CD4-positive, alpha-beta T cell (primary cell): Measurements from ENCODE around the gene CLIP2. TPM values are rescaled to one million over a fixed set of nuclear protein-coding genes. Genes with fewer than 3 reads are reported as not detected.
"Not testable (repeated sequence)": the region's sequence is repeated elsewhere in the genome, so short reads cannot be mapped to it uniquely, and the experiment has no call there.

Source experiments
- ATAC-seq: fragments of 200-7000 bp; cut with Tn5 transposase; one replicate; pipeline ENCODE4 v1.10.0; 2022; ENCODE audit warnings: mild to moderate bottlenecking; ENCODE audit not compliant: poor library complexity
- CTCF ChIA-PET: fragments of 350-600 bp; sonication (Branson Sonifier 250); formaldehyde crosslinking; loops from one replicate; lab custom pipeline; 2021; ENCODE audit warnings: antibody characterized with exemption, inconsistent platforms; lab: Charles Lee
- POLR2A ChIA-PET: fragments of 350-600 bp; sonication (Branson Sonifier 250); formaldehyde crosslinking; loops from one replicate; lab custom pipeline; 2021; ENCODE audit warnings: antibody characterized with exemption, inconsistent platforms; lab: Charles Lee
- DNase-seq, 14 experiments: peaks; one replicate each; pipeline ENCODE4 v3.0.0-alpha.2; 2013 to 2020; ENCODE audit warnings: mixed read lengths in 2 of 14
- H3K27ac ChIP-seq, 2 donors: one replicate each; pipeline versions ENCODE4 v1.5.1 to v1.7.0; 2013; ENCODE audit warnings: low read length in 2 of 2, low read depth in 1 of 2, mild to moderate bottlenecking in 1 of 2
- H3K27me3 ChIP-seq, 2 experiments: 1 replicate in 1 of 2; 2 replicates in 1 of 2; pipeline versions ENCODE4 v1.6.1 to v1.7.0; 2013; ENCODE audit warnings: low read length in 2 of 2, control low read depth in 1 of 2, mild to moderate bottlenecking in 1 of 2, moderate library complexity in 1 of 2; ENCODE audit not compliant: insufficient read depth in 2 of 2, control insufficient read depth in 1 of 2
- H3K36me3 ChIP-seq: one replicate; pipeline ENCODE4 v1.6.1; 2013; ENCODE audit warnings: low read length, control low read depth; ENCODE audit not compliant: insufficient read depth
- H3K4me1 ChIP-seq: one replicate; pipeline ENCODE4 v1.6.1; 2013; ENCODE audit warnings: low read length, control low read depth; ENCODE audit not compliant: insufficient read depth
- H3K4me3 ChIP-seq: one replicate; pipeline ENCODE4 v1.5.1; 2013; ENCODE audit warnings: mild to moderate bottlenecking, low read length, moderate library complexity
- H3K9me3 ChIP-seq, 2 experiments: 1 replicate in 1 of 2; 2 replicates in 1 of 2; pipeline versions ENCODE4 v1.6.1 to v1.7.0; 2013; ENCODE audit warnings: low read length in 2 of 2, mild to moderate bottlenecking in 2 of 2, control low read depth in 1 of 2, moderate library complexity in 1 of 2; ENCODE audit not compliant: control insufficient read depth in 1 of 2, insufficient read depth in 1 of 2
- H3K27ac Mint-ChIP-seq: one replicate; pipeline ENCODE4 v1.8.0; 2020; ENCODE audit warnings: mixed read lengths
- H3K27me3 Mint-ChIP-seq: one replicate; pipeline ENCODE4 v1.8.0; 2021; ENCODE audit warnings: mixed read lengths
- H3K36me3 Mint-ChIP-seq: one replicate; pipeline ENCODE4 v1.8.0; 2021; ENCODE audit warnings: low read depth, mixed read lengths
- H3K4me1 Mint-ChIP-seq: one replicate; pipeline ENCODE4 v1.8.0; 2021; ENCODE audit warnings: low read depth, mixed read lengths
- H3K4me3 Mint-ChIP-seq: one replicate; pipeline ENCODE4 v1.8.0; 2020; ENCODE audit warnings: mild to moderate bottlenecking, mixed read lengths
- H3K9me3 Mint-ChIP-seq: one replicate; pipeline ENCODE4 v1.8.0; 2020; ENCODE audit warnings: mixed read lengths
- CTCF ChIP-seq: fragments of 200-600 bp; IDR thresholded peaks from one replicate; pipeline ENCODE4 v1.8.0; 2022; ENCODE audit warnings: antibody characterized with exemption, mild to moderate bottlenecking
- intact Hi-C, 2 experiments: fragments of 100-400 bp; cut with DNase I in 1 of 2; cut with micrococcal nuclease in 1 of 2; formaldehyde crosslinking; loops; one replicate each; pipeline versions ENCODE4 v1.15.1 to v1.9.0; 2023 to 2025; cut with DNase I, micrococcal nuclease
- total RNA-seq, 174 experiments: library from RNA in 2 of 174; stranded (reverse) in 2 of 174; gene quantifications; one replicate each; pipeline ENCODE4 v1.2.3 and lab custom pipeline; 2021 to 2026

Gene CLIP2
- total RNA-seq, 2 experiments from 2014 or later: 2.4 to 2.7 TPM

GRCh38 chr7:74317146-74317782 lies 28.1 kb downstream of the CLIP2 start:
- CTCF ChIA-PET: no interaction called here

DNA sequence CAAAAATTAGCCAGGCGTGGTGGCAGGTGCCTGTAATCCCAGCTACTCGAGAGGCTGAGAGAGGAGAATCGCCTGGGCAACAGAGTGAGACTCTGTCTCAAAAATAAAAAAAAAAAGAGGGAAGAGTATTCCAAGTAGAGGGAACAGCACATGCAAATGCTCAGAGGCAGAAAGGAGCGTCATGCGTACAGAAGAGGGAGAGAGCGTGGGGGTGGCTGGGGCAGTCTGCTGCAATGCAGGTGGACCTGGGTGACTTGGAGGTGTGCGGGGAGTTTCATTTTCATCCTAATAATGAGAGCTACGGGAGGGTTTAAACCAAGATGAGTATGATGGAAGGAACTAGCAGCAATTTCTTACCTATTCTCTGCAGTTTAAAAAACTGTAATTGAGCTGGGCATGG lies 28.8 kb downstream of the CLIP2 start:
- intact Hi-C loops: no loop called here
- Histone ChIP-seq H3K9me3 (no peaks in the 10 kb centered on the region), H3K27me3 (no peaks in the 10 kb centered on the region), H3K4me1 (no peaks in the 10 kb centered on the region), H3K36me3 (no peaks in the 10 kb centered on the region), H3K4me3 (no peak overlapping the region), H3K27ac (no peak overlapping the region)
- DNase-seq (no peak), ATAC-seq (no peak)
- ChIA-PET POLR2A (no interaction called here), CTCF (interaction anchor here (0.5 kb wide), 1 partner anchor 132 kb away, joined by 3 read pairs; no protein-coding TSS in a partner anchor)
- no peaks in the 10 kb centered on the region for H3K27me3 Mint-ChIP-seq
- H3K36me3 Mint-ChIP-seq: no peaks in the 10 kb centered on the region
- H3K9me3 Mint-ChIP-seq: no peaks in the 10 kb centered on the region
- H3K27ac Mint-ChIP-seq: no peak overlapping the region
- no peak for TF ChIP-seq CTCF
- no peaks in the 10 kb centered on the region for H3K4me1 Mint-ChIP-seq
- H3K4me3 Mint-ChIP-seq: no peak overlapping the region

More at GRCh38 chr7:74317146-74317782, 28.1 kb downstream of the CLIP2 start:
- no peaks in the 10 kb centered on the region for H3K9me3 Mint-ChIP-seq
- no peaks in the 10 kb centered on the region for H3K4me1 Mint-ChIP-seq
- H3K36me3 Mint-ChIP-seq: no peaks in the 10 kb centered on the region
- no peak overlapping the region for H3K4me3 ChIP-seq
- DNase-seq (no peak), ATAC-seq (no peak)
- H3K27ac Mint-ChIP-seq: no peak overlapping the region
- POLR2A ChIA-PET: no interaction called here
- H3K27me3 Mint-ChIP-seq: no peaks in the 10 kb centered on the region
- H3K27ac ChIP-seq: no peak overlapping the region
- H3K4me1 ChIP-seq: no peaks in the 10 kb centered on the region
- H3K36me3 ChIP-seq: no peaks in the 10 kb centered on the region
- H3K9me3 ChIP-seq: no peaks in the 10 kb centered on the region
- TF ChIP-seq CTCF: no peak
- no peak overlapping the region for H3K4me3 Mint-ChIP-seq
- intact Hi-C loops: no loop called here
- H3K27me3 ChIP-seq: no peaks in the 10 kb centered on the region

- no peak for DNase-seq
- intact Hi-C loops: no loop called here
- no peak overlapping the region for H3K27ac ChIP-seq
- Mint-ChIP-seq H3K4me3 (no peak overlapping the region), H3K27me3 (no peaks in the 10 kb centered on the region), H3K27ac (no peak overlapping the region), H3K9me3 (no peaks in the 10 kb centered on the region), H3K36me3 (no peaks in the 10 kb centered on the region), H3K4me1 (no peaks in the 10 kb centered on the region)
- H3K36me3 ChIP-seq: no peaks in the 10 kb centered on the region
- POLR2A ChIA-PET: no interaction called here
- H3K4me1 ChIP-seq: no peaks in the 10 kb centered on the region
- H3K27me3 ChIP-seq: no peaks in the 10 kb centered on the region
- CTCF ChIA-PET: no interaction called here
- no peak for ATAC-seq
- no peaks in the 10 kb centered on the region for H3K9me3 ChIP-seq
- TF ChIP-seq CTCF: no peak
- no peak overlapping the region for H3K4me3 ChIP-seq
These were observed 31.5 kb downstream of the CLIP2 start for GRCh38 chr7:74320645-74321221.

DNA sequence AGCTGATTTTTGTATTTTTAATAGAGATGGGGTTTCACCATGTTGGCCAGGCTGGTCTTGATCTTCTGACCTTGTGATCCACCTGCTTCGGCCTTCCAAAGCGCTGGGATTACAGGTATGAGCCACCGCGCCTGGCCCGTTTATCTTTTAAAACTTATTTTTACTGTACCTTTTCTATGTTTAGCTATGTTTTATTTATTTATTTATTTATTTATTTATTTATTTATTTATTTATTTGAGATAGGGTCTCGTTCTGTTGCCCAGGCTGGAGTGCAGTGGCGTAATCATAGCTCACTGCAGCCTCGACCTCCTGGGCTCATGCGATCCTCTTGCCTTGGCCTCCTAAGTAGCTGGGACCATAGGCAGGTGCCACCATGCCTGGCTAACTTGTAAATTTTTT lies 33.7 kb downstream of the CLIP2 start:
- H3K36me3 Mint-ChIP-seq, H3K4me3 ChIP-seq, H3K9me3 Mint-ChIP-seq, H3K27ac Mint-ChIP-seq, H3K4me1 ChIP-seq, H3K27me3 ChIP-seq, H3K4me1 Mint-ChIP-seq, DNase-seq, H3K36me3 ChIP-seq, POLR2A ChIA-PET, ATAC-seq, intact Hi-C loops, CTCF ChIA-PET, H3K27me3 Mint-ChIP-seq, H3K9me3 ChIP-seq, H3K4me3 Mint-ChIP-seq, H3K27ac ChIP-seq: not testable (repeated sequence)
